Skeletal muscle satellite cell (primary cell): ENCODE measurements around the gene CRACR2A.

Source experiments
- H3K27me3 ChIP-seq: 2 replicates; pipeline ENCODE4 v1.7.0; 2013; ENCODE audit warnings: low read length; ENCODE audit not compliant: control insufficient read depth, insufficient read depth
- H3K36me3 ChIP-seq: 2 replicates; pipeline ENCODE4 v1.7.0; 2013; ENCODE audit warnings: mild to moderate bottlenecking, control low read depth, low read length; ENCODE audit not compliant: insufficient read depth
- H3K4me1 ChIP-seq: 2 replicates; pipeline ENCODE4 v1.7.0; 2013; ENCODE audit warnings: low read length; ENCODE audit not compliant: control insufficient read depth, insufficient read depth
- H3K4me2 ChIP-seq: 2 replicates; pipeline ENCODE4 v1.7.0; 2013; ENCODE audit warnings: mild to moderate bottlenecking, low read length
- H3K4me3 ChIP-seq: 2 replicates; pipeline ENCODE4 v1.7.0; 2013; ENCODE audit warnings: low read length
- H3K9ac ChIP-seq: 2 replicates; pipeline ENCODE4 v1.7.0; 2013; ENCODE audit warnings: mild to moderate bottlenecking, low read depth, low read length, moderate library complexity
- H3K9me3 ChIP-seq: replicated peaks from 2 replicates; pipeline ENCODE4 v1.7.0; 2013; ENCODE audit warnings: mild to moderate bottlenecking, control low read depth, low read length

Gene CRACR2A

DNA sequence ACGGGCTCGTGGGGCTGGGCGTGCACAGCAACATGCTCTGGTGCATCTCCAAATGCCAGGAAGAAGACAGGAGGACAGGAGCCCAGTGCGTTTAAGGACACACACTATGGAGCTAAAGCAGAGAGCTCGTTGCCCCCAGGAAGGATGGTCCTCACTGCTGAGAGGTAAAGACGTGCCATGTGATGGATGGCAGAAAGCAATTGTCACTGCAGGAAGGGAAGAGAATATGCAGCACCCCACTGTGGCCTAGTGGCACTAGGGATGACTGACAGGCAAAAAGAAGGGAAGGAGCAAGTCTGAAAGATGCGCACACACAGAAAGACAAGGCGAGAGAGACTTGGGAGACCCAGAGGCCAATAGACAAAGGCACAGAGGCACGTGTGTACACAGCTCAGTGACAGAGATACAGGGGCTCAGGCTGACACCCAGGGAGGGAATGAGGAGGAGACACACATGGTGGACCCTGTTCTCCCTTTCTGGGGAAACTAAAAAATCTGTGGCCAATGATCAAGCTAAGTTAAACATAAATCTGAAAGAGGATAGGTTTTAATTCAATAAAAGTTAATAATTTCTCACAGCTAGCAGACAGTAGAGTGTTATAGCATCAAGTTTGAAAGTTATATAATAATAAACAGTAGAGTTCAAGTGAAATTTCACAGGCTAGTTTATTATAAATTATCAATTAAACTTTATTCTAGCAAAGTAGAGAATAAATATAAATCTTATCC is 78.8 kb downstream of the CRACR2A start:
- Histone ChIP-seq H3K36me3 (peaks cover 40% of the 10 kb centered on the region), H3K4me3 (no peak overlapping the region), H3K4me1 (no peaks in the 10 kb centered on the region), H3K9ac (no peak overlapping the region), H3K27me3 (no peaks in the 10 kb centered on the region), H3K4me2 (no peak overlapping the region), H3K9me3 (no peaks in the 10 kb centered on the region)

DNA sequence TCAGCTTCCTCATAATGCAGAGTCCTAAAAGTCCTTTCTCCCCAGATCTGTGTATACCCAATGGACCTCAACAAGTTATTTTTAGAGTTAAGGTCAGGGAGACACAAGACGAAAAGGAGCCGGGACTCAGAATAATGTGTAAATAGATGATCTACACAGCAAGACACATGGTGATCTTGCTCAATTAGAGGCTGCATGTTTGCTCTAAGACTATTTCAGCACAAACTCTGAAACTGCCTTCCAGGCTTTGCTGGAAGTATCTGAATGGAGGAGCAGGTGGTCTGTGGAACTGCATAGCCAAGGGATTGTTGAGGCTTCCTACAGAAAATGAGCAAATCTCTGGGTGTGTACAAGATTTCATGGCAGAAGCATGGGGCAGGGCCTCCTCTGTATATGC is 80.8 kb downstream of the CRACR2A start:
- H3K36me3 ChIP-seq = peaks cover 30% of the 10 kb centered on the region
- no peaks in the 10 kb centered on the region for H3K4me1 ChIP-seq
- H3K27me3 ChIP-seq = no peaks in the 10 kb centered on the region
- H3K4me2 ChIP-seq = no peak overlapping the region
- H3K9me3 ChIP-seq = no peaks in the 10 kb centered on the region
- H3K9ac ChIP-seq = no peak overlapping the region
- no peak overlapping the region for H3K4me3 ChIP-seq

DNA sequence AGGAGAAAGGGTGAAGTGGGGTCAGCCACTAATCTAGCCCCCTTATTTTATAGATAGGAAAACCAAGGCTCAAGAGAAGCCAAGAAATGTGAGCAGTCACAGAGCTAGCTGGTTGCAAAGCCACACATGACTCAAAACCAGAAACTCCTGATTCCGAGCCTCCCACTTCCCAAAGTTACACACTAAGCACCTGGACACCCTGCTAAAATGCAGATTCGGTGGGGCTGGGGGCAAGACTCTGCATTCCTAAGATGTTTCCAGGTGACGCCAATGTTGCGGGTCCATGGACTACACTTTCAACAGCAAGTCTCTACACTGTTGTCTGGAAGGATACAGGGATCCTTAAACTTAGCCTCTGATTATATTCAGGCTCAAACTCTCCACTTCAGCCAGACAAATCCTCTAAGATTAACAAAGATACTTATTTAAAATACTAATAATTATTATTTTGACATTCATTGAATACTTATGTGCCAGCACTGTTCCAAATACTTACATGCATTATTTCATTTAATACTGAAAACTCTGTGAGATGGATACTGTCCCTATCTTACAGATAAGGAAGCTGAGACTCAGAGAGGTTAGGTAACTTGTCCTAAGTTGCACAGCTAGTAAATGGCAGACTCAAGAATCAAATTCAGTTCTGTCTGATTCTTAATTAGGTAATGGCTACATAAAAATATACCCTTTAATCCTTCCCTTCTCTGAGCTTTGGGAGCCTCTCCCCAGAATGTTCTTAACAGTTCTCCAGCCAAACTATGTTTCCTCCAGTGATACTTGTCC is 81.4 kb downstream of the CRACR2A start:
- Histone ChIP-seq H3K9me3 (no peaks in the 10 kb centered on the region), H3K36me3 (peaks cover 32% of the 10 kb centered on the region), H3K9ac (no peak overlapping the region), H3K4me2 (no peak overlapping the region), H3K4me1 (no peaks in the 10 kb centered on the region), H3K4me3 (no peak overlapping the region), H3K27me3 (no peaks in the 10 kb centered on the region)

DNA sequence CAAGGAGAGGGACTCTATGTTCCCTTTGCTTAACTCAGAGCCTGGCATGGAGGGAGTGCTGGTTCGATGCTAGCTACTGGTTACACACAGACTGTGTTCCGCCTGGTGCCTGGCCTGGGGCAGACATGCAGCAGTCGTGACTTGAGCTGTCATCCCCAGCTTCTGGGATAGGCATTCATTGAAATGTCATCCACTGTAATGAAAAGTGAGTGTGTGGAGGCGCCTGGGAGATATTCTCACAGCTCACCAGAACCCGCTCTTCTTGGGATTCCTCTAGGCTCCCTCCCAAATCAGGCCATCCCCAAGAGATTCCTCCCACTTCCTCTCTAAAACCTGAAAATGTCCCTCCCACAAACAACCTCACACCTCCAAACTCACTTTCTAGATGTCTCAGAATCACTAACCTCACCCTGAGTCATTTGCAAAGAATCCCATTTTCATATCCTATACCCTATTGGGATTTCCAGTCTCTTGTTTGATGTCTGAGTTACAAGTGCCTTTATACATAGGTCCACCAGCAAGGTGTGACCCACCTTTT is 82.8 kb downstream of the CRACR2A start:
- H3K4me2 ChIP-seq = no peak overlapping the region
- no peaks in the 10 kb centered on the region for H3K4me1 ChIP-seq
- no peaks in the 10 kb centered on the region for H3K27me3 ChIP-seq
- H3K9me3 ChIP-seq = no peaks in the 10 kb centered on the region
- H3K4me3 ChIP-seq = no peak overlapping the region
- H3K36me3 ChIP-seq = peaks cover 36% of the 10 kb centered on the region
- H3K9ac ChIP-seq = no peak overlapping the region

DNA sequence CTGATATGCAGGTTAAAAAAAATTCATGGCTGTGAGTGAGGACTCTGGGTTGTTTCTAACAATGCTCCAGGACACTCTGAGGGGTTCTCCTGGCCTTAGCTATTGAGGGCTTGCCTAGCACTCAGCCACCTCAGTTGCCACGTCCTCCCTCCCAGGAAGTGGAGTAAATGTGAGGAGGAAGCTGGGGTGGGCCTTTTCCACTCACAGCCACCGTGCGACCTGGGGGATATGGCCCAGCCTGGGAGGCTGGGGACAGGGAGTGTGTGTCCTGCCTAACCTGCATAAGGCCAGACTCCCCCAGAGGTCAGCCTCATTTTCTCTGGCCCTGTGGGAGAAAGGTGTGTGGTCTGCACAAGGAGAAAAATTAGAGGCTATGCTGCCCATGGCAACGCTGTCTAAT is 83.3 kb downstream of the CRACR2A start:
- Histone ChIP-seq H3K9ac (no peak overlapping the region), H3K27me3 (no peaks in the 10 kb centered on the region), H3K4me3 (no peak overlapping the region), H3K9me3 (no peaks in the 10 kb centered on the region), H3K36me3 (peaks cover 36% of the 10 kb centered on the region), H3K4me1 (no peaks in the 10 kb centered on the region), H3K4me2 (no peak overlapping the region)

DNA sequence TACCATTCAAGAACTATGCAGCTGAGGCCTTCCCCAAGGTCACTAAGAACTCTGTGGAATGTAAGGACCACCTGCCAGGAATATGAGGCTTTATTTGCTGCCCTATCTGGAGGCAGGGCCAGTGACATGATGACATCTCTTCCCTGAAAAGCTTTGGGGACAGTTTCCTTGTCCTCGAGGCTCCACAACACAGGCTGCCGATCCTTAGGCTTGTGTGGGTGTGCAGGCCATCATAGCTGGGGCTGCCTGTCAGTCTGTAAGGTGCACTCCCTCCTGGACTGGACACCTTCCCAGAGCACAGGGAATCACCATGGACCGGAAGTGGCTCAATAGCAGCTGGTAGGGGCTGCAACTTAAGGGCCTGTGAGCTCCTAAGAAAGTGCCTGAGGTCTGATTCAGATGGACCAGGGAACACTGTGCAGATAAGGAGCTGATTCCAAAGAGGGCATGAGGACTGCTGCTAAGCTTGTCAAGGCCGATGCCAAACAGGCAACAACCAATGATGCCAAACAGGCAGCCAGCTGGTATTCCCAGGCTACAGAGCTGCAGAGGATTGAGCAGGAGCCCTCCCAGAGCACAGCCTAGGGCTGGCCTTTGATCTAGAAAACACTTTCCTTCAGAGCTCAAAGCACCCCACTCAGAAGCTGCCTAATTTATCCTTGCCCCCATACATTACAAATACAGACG is 84.3 kb downstream of the CRACR2A start:
- H3K9me3 ChIP-seq = no peaks in the 10 kb centered on the region
- H3K9ac ChIP-seq = no peak overlapping the region
- H3K4me3 ChIP-seq = no peak overlapping the region
- no peaks in the 10 kb centered on the region for H3K4me1 ChIP-seq
- no peak overlapping the region for H3K4me2 ChIP-seq
- H3K27me3 ChIP-seq = no peaks in the 10 kb centered on the region
- H3K36me3 ChIP-seq = peaks cover 30% of the 10 kb centered on the region

DNA sequence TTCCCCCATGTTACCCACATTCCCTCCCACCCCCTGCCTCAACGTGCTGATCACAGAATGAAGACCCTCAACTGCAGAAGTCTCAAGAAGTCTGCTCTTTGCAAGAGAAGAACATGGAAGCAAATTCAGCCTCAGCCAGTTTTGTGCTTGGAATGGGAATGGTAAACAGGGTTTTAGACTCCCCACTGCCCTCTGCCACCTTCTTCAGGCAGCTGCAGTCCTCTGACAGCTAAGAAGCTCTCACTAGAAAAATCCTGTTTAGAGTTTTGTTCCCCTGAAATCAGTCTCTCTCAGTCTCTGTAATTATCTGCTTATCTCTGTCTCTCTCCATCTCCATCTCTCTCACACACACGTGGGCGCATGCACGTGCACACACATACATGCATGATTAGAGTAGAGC is 85.4 kb downstream of the CRACR2A start:
- H3K36me3 ChIP-seq = peaks cover 19% of the 10 kb centered on the region
- H3K9me3 ChIP-seq = no peaks in the 10 kb centered on the region
- H3K9ac ChIP-seq = no peak overlapping the region
- H3K27me3 ChIP-seq = no peaks in the 10 kb centered on the region
- H3K4me2 ChIP-seq = no peak overlapping the region
- H3K4me3 ChIP-seq = no peak overlapping the region
- H3K4me1 ChIP-seq = no peaks in the 10 kb centered on the region

DNA sequence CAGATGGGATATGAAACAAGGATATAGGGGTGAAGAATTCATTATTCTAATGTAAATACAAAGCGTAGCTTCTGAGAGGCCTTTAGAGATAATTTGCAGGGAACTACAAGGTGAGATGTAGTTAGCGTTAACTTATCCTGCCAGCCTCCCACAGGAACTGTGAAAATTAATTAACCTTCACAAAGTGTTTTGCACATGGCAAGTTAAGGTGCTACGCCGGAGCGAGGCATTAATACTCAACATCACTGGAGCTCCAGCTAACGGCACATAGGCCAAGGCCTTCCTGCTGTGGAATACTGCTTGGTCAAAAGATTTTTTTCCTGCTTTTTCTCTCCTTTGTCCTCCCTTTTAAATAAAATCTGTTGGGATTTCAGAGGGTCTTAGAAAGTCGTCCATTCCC is 86.5 kb downstream of the CRACR2A start:
- peaks cover 11% of the 10 kb centered on the region for H3K36me3 ChIP-seq
- no peaks in the 10 kb centered on the region for H3K9me3 ChIP-seq
- no peak overlapping the region for H3K4me3 ChIP-seq
- no peaks in the 10 kb centered on the region for H3K27me3 ChIP-seq
- no peak overlapping the region for H3K4me2 ChIP-seq
- H3K9ac ChIP-seq = no peak overlapping the region
- H3K4me1 ChIP-seq = no peaks in the 10 kb centered on the region

DNA sequence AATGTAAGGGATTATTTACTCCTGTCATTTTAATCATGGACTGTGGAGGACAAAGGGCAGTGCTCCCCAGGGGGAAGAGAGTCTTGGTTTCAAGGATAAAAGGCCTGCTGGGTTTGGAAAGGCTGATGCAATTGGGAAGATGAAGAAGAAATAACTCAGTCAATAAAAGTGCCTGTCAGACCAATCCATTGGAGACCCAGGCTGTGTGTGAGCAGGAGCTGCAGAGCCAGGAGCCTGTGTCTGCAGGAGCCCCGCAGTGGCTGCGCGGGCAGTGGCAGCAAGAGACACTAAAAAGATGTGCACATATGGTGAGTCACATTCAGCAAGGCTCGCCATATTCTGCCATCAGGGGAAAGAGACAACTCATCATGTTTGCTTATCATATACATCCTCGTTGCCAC is 90.4 kb downstream of the CRACR2A start:
- Histone ChIP-seq H3K9me3 (no peaks in the 10 kb centered on the region), H3K4me3 (no peak overlapping the region), H3K4me1 (no peaks in the 10 kb centered on the region), H3K4me2 (no peak overlapping the region), H3K9ac (no peak overlapping the region), H3K36me3 (peaks cover 16% of the 10 kb centered on the region), H3K27me3 (no peaks in the 10 kb centered on the region)

DNA sequence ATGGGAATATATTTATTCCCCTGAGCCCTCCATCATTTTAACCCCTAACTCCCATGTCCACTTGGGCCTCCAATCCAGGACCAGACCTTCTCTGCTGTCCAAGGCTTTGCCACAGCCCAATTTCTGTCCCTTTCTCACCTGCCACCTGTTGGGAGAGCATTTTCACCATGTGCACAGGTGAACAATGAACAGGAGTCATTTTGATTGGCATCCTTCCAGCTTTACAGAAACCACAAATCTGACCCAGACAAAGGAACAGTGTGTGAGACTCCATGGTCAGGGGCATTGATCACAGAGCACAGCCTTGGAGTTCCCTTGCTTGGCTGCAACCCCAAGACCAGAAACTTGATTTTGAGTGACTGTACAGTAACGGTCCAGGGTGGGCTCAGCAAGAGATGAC is 91.9 kb downstream of the CRACR2A start:
- Histone ChIP-seq H3K36me3 (peaks cover 10% of the 10 kb centered on the region), H3K9ac (no peak overlapping the region), H3K4me3 (no peak overlapping the region), H3K4me2 (no peak overlapping the region), H3K4me1 (no peaks in the 10 kb centered on the region), H3K27me3 (no peaks in the 10 kb centered on the region), H3K9me3 (no peaks in the 10 kb centered on the region)

DNA sequence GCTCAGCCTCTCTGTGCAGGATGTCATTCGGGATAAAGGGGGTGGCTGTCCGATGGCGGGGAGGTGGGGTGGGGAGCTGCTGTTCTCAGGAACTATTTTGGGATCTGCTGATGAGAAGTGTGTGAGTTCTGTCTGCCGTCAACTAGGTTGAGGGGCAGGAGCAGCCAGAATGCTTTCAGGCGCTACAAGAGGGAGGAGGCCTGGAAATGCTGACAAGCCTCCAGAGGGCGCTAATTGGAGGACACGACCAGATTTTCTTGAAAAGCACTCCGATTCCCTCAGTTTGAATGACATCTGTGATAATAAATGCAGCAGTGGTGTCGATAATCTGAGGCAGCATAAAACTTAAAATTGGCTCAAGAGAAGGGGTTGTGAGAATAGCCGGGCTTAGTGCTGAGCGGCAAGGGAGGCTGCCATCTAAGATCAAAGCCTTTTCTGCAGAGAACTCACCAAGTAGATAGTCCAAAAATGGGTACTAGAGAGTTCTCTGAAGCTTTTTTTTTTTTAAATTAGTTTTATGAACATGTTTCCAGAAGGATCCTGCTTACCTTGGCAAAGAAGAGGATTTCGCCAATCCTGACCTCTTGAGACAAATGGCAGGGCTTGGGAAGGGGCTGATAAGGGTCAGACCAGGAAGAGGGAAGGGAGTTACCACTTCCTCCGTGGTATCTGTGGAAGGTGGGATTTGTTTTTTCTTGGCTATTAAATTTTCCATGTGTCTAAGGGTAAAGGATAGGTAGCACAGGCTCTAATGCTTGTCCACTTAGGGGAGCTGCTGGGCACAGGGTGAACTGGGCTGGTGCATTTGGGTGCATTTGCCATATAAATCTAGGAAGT is 94.4 kb downstream of the CRACR2A start:
- Histone ChIP-seq H3K4me3 (no peak overlapping the region), H3K4me1 (no peaks in the 10 kb centered on the region), H3K9me3 (no peaks in the 10 kb centered on the region), H3K4me2 (no peak overlapping the region), H3K27me3 (no peaks in the 10 kb centered on the region), H3K36me3 (peaks cover 7% of the 10 kb centered on the region), H3K9ac (no peak overlapping the region)
